NOMO-1 (cell line): ENCODE measurements around the gene WNT3A.

Experiments used
- DNase-seq, 2 experiments: peaks; one replicate each; lab custom pipeline; 2025; ENCODE audit not compliant: unreplicated experiment in 2 of 2; lab: John Stamatoyannopoulos, UW

WNT3A gene

DNA sequence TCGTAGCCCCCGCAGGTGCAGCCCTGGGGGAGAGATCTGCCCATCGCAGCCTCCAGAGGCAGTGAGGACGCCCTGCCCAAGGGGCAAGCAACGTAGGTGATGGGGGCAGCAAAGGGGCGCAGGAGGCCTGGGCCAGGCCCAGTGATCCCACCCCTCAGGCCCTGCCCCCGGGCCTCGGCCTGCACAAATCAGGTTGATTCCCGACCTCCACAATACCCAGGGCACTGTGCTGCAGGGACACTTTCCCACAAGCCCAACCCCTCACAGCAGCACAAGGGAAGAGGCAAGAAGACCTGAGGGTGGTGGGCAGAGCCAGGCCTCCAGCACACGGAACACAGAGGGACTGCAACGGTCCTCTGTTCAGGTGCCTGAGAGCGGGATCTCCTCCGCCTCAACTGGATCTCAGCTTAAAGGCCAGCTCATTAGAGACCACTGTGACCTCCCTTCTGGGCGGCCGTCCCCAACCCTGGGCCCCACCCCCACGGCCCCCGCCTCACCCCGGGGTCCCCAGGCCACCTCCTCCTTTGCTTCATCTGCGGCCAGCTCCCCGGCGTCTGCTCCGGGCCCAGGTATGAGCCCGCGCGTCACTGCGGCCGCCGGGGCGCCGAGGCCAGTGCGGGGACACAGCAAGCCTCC, 74.9 kb downstream of the WNT3A start:
- no peak for DNase-seq

DNA sequence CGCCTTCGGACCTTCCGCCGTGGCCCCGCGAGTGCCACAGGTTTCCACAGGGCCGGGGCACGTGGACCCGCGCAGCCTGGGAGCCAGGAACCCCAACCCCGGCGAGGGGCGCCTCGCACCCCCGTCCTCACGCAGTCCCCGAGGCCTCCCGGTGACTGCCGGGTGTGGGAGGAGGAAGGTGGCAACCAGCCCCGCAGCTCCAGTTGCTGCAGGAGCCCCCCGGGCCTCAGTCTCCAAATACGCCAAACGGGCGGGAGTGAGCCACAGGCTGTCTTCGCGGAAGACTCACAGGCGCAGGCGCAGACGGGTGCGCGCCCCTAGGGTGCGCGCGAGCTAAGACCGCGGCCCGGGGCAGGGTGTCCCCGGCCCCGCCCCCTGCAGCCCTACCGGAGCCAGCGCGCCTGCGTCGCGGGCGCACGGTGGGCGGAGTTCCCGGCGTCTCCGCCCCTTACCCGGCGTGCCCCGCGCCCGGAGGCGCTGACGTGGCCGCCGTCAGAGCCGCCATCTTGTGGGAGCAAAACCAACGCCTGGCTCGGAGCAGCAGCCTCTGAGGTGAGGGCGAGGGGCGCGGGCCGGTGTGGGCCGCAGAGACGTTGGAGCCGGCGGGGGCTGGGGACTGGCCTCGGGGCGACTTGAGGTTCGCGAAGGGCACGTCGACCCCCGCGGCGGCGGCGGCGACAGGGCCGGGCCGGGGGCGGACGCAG, 75.6 kb downstream of the WNT3A start, which contains the start of gene ARF1:
ARF1 (plus strand) TSS at position 495 of the 704 bp plus-strand sequence. CDS start 14,407 bp downstream, outside the sequence.
- DNase-seq = peak; percentile 89 to 91

DNA sequence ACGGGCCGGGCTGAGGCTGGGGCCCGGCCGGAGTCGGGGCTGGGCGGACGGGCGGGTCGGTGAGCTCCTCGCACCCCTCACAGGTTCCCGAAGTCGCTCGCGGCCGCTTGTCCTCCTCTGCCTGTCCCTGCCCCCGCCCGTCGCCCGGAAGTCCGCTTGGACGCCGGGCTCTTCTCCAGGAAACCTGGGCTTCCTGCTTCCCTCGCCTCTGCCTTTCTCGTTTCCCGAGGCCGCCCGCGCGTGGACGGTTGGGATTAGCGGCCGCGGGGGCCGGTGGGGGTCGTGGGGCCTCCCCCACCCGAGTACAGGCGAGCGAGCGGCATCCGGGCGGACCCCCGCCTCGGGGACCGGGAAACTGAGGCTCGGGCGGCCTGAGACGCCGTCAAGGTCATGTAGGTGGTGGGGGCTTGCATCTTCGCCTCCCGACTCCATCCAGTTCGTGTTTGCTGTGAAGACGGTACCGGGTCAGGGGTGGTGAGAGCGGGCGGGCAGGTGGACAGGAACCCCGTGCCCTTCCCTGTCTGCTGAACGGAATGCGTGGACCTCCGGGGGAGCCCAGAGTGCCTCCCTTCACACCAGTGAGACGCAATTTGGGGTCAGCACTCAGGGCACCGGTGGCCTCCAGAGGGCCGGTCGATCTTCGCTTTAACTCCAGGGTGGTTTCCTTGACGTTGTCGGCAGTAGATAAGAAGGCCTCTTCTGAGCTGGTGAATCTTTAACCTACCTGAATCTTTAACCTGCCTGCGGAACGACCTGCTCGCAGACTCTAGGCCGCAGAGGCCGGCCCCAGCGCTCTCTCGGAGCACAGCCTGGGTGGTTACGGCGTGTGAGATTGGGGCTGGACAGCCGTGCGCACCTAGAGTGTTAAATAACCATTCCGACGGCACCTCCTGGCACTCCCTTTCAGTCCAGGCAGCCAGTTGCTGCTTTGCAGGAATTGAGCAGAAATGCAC, 76.4 kb downstream of the WNT3A start:
- no peak for DNase-seq

- no peak for DNase-seq
Observed at GRCh38 chr1:228083871-228084278, 77.1 kb downstream of the WNT3A start.

- DNase-seq = peak; percentile 49 to 68
Observed at GRCh38 chr1:228084325-228084724, 77.5 kb downstream of the WNT3A start.

- no peak for DNase-seq
Observed at GRCh38 chr1:228084797-228085196, 78.0 kb downstream of the WNT3A start.

DNA sequence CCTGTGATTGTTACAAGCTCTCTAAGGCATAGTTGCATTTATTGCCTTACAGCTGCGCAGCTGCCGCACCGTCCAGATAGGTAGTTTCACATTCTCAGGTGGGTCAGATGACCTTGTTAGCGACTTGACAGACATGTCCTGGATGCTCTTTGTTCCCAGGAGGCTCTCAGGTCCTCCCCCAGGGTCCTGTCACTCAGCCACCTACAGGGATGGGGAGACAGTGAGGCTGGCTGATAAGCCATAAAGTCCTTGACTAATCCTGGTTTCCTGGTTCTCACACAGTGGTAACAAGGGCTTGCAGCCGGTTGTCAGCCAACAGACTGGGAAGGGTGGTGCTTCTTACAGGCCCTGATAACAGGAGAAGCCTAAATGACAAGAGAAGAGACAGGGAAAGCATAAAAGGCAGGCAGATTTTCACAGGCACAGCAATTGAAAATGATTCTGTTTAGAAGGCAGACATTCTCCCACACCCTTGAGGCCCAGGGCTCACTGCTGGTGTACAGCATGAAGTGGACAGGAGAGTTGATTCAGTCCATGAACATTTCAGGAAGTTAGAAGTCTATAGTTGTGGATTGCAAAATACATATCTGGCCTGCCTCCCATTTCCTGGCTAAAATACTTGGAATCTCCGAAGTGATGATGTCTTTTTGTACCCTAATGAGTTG, 78.6 kb downstream of the WNT3A start:
- no peak for DNase-seq

DNA sequence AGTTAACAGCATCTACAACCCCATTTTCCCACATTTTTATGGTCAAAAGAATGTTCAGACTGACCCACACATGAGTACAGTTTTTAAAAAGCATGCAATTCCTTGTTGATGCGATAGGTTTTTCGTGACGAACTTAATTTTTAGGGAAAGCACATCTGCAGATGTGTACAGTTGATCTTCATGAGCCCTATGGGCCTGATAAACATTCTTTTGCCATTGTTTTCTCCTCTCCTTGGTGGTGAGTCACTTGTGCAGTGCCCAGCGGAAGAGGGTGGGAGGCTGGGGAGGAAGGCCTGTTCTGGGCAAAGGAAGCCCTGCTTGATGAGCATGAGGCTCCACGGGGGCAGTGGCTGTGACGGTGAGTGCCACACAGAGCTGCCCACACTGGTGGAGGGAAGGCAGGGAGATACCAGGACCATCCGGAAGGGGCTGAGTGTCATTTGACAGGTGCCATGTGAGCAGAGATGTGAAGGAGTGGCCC, 81.0 kb downstream of the WNT3A start:
- DNase-seq = no peak

GRCh38 chr1:228088586-228089498, 82.0 kb downstream of the WNT3A start:
- DNase-seq = peak; percentile 39 to 72

- DNase-seq = peak; percentile 75 to 76
Observed at GRCh38 chr1:228089519-228090380, 83.0 kb downstream of the WNT3A start.

DNA sequence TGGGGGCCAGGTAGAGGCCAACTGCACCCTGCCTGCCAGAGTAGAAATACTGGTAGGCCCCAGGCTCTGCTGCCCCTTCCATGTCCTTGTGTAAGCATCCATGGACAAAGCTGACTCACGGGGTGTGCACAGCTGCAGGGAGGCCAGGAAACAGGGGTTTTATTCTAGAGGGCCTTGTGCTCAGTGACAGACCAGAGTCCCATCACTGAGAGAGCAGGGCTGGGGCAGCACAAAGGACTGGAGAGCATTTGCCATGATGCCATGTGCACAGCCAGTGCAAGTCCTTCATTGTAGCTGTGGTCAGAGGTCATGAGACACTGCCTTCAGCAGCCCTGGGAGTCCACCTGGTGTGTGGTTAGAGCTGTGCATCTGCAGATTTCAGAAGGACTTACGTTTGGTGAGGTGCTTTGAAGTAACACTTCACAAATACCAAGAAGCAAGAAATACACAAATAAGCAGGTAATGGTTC, 83.8 kb downstream of the WNT3A start:
- no peak for DNase-seq

DNA sequence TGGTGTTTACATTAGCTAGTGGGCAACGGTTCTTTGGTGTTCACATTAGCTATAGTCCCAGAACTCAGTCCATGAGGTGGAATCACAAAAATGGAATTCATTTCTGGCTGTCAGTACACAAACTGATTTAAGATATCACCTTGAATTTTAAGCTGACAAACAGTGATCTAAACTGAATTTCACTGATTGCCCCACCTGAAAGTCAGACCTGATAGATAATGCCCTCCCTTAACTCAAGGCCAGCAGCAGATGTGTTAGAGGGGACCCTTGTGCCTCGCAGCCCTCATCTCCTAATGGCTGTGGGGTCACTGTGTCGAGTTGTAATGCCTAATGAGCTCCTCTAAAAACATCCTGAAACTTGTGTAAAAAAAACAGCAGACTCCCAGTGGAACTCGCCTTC, 84.3 kb downstream of the WNT3A start:
- no peak for DNase-seq

- no peak for DNase-seq
Observed at GRCh38 chr1:228092342-228093049, 85.7 kb downstream of the WNT3A start.

GRCh38 chr1:228093050-228093906, 86.5 kb downstream of the WNT3A start:
- DNase-seq = no peak

- DNase-seq = no peak
Observed at GRCh38 chr1:228094432-228095016, 87.7 kb downstream of the WNT3A start.

DNA sequence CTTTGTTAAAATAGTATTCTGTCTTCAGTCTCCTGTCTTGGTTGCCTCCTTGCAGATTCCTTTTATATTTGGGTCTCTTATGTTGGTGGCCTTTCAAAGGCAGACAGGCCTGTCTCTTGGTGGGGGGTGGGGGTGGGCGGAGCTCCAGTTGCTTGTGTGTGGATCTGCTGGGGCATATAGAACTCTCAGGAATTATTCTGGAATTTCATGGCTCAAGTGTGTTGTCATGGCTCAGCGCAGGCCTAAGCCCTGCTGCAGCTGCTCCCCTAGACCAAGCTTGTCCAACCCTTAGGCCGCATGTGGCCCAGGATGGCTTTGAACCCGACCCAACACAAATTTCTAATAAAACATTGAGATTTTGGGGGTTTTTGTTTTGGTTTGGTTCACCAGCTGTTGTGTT, 88.4 kb downstream of the WNT3A start:
- DNase-seq = no peak

DNA sequence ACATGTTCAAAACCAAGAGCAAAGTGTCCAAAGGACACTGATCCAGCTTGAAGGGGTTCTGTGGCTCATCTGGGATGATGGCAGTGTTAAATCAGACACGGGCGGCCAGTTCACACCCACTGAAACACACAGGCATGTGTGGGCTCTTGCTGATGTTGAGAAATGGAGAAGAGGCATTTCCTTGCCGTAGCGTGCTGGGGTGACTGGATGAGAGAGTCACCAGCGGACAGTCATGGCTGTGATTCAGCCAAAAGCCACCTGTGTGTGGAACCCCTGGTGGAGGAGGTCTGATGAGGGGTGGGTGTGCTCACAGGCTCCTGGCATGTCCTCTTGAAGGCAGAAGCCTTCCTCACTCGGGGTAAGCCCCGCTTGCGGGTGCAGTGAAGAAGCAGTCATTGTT, 89.1 kb downstream of the WNT3A start:
- no peak for DNase-seq
